ENCODE results near the gene P3R3URF. TPM values are rescaled to one million over a fixed set of nuclear protein-coding genes. Genes with fewer than 3 reads are reported as not detected.

P3R3URF gene
- total RNA-seq, 1 donor from 2014 or later: not detected

GRCh38 chr1:46153228-46153627 lies 23.1 kb downstream of the P3R3URF start:
- DNase-seq (ENCODE audit: missing footprints) (no peak), ATAC-seq (no peak)
- intact Hi-C loops (cut with DNase I): no loop called here

GRCh38 chr1:46152016-46152415 lies 24.3 kb downstream of the P3R3URF start:
- DNase-seq (ENCODE audit: missing footprints): no peak
- intact Hi-C loops (cut with DNase I): no loop called here
- ATAC-seq: no peak

GRCh38 chr1:46150085-46150484 lies 26.2 kb downstream of the P3R3URF start:
- intact Hi-C loops (cut with DNase I): loop anchor here (1.0 kb wide), 1 partner anchor 16 kb away; no protein-coding TSS in a partner anchor
- ATAC-seq (no peak), DNase-seq (ENCODE audit: missing footprints) (no peak)

GRCh38 chr1:46148318-46148717 lies 28.0 kb downstream of the P3R3URF start:
- no peak for ATAC-seq

GRCh38 chr1:46137916-46138315 lies 38.4 kb downstream of the P3R3URF start:
- intact Hi-C loops (cut with DNase I): no loop called here
- no peak for DNase-seq (ENCODE audit: missing footprints)
- ATAC-seq: no peak

More at GRCh38 chr1:46148318-46148717, 28.0 kb downstream of the P3R3URF start:
- intact Hi-C loops (cut with DNase I): no loop called here
- DNase-seq (ENCODE audit: missing footprints): no peak

GRCh38 chr1:46136711-46137110 lies 39.6 kb downstream of the P3R3URF start:
- DNase-seq (ENCODE audit: missing footprints) (no peak), ATAC-seq (no peak)
- intact Hi-C loops (cut with DNase I): no loop called here

- DNase-seq (ENCODE audit: missing footprints): no peak
- no peak for ATAC-seq
- intact Hi-C loops (cut with DNase I): loop anchor here (5.0 kb wide), 2 partner anchors 97 to 447 kb away; partner anchors contain the start of genes GPBP1L1 and TMEM69
Measured at GRCh38 chr1:46134660-46135331, 41.5 kb downstream of the P3R3URF start.

GRCh38 chr1:46133781-46134350 lies 42.4 kb downstream of the P3R3URF start:
- DNase-seq (ENCODE audit: missing footprints) (no peak), ATAC-seq (no peak)
- intact Hi-C loops (cut with DNase I): loop anchor here (1.0 to 5.0 kb wide), 3 partner anchors 37 to 447 kb away; partner anchors contain the start of genes GPBP1L1 and TMEM69

GRCh38 chr1:46133181-46133658 lies 43.1 kb downstream of the P3R3URF start:
- ATAC-seq: peak; percentile 52
- peak; percentile 85 for DNase-seq (ENCODE audit: missing footprints)
- intact Hi-C loops (cut with DNase I): loop anchor here (1.0 to 5.0 kb wide), 3 partner anchors 38 to 446 kb away; partner anchors contain the start of genes GPBP1L1 and TMEM69

- DNase-seq (ENCODE audit: missing footprints) (peak; percentile 98), ATAC-seq (peak; percentile 98)
- intact Hi-C loops (cut with DNase I): loop anchor here (1.0 to 5.0 kb wide), 4 partner anchors 39 to 445 kb away; partner anchors contain the start of genes GPBP1L1 and TMEM69
Measured at GRCh38 chr1:46132529-46133180, 43.6 kb downstream of the P3R3URF start, which contains the start of gene PIK3R3. Gene PIK3R3, minus strand, starts transcription at chr1:46132629. Its CDS starts 677 bp downstream, at chr1:46131952.

GRCh38 chr1:46131712-46132528 lies 44.4 kb downstream of the P3R3URF start:
- intact Hi-C loops (cut with DNase I): loop anchor here (1.0 to 5.0 kb wide), 3 partner anchors 47 to 445 kb away; partner anchors contain the start of genes GPBP1L1 and TMEM69
- DNase-seq (ENCODE audit: missing footprints) (no peak), ATAC-seq (no peak)

GRCh38 chr1:46131093-46131492 lies 45.2 kb downstream of the P3R3URF start:
- ATAC-seq (no peak), DNase-seq (ENCODE audit: missing footprints) (no peak)
- intact Hi-C loops (cut with DNase I): loop anchor here (5.0 kb wide), 2 partner anchors 94 to 444 kb away; partner anchors contain the start of genes GPBP1L1 and TMEM69

GRCh38 chr1:46130606-46131005 lies 45.7 kb downstream of the P3R3URF start:
- DNase-seq (ENCODE audit: missing footprints) (no peak), ATAC-seq (no peak)
- intact Hi-C loops (cut with DNase I): loop anchor here (5.0 kb wide), 2 partner anchors 93 to 443 kb away; partner anchors contain the start of genes GPBP1L1 and TMEM69

GRCh38 chr1:46130121-46130520 lies 46.2 kb downstream of the P3R3URF start:
- DNase-seq (ENCODE audit: missing footprints) (no peak), ATAC-seq (no peak)
- intact Hi-C loops (cut with DNase I): loop anchor here (5.0 kb wide), 2 partner anchors 93 to 443 kb away; partner anchors contain the start of genes GPBP1L1 and TMEM69

GRCh38 chr1:46128344-46128743 lies 47.9 kb downstream of the P3R3URF start:
- no peak for ATAC-seq

More at GRCh38 chr1:46128344-46128743, 47.9 kb downstream of the P3R3URF start:
- intact Hi-C loops (cut with DNase I): no loop called here
- DNase-seq (ENCODE audit: missing footprints): no peak
